Stimulated activated CD8-positive, alpha-beta memory T cell treated with anti-CD3 and anti-CD28 coated beads, Interleukin-7, amount 100 ng/mL, for 1 hour (primary cell): Measurements from ENCODE around the gene ARHGAP44.
"Not testable (repeated sequence)": the region's sequence is repeated elsewhere in the genome, so short reads cannot be mapped to it uniquely, and the experiment has no call there.

Experiments used
- DNase-seq, 2 donors: peaks; one replicate each; pipeline ENCODE4 v3.0.0-alpha.2; 2020; ENCODE audit warnings: low read depth in 2 of 2

Gene ARHGAP44

DNA sequence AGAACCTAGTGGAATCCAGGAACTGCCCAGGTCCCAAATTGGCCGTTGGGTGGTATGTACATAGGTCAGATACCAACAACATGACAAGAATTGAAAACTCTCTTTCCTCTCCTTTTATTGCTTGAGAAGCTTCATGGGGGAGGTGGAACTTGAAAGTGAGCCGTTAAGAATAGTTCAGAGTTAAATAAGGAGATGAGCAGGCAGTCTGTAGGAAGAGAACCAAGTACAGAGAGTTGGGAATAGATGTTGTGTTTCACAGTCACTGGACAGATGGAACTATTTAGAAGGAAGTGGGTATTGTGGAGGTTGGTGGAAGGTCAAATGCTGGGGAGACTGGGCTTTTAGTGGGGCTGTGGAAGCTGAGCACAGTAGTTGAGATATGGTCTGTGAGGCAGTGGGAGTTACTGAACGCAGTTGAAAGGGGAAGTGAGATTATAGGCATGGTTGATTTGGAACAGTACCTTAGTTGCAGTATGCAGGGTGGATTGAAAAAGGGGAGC lies 26.4 kb downstream of the ARHGAP44 start:
- DNase-seq: no peak

GRCh38 chr17:12821376-12821940 lies 32.2 kb downstream of the ARHGAP44 start:
- no peak for DNase-seq

GRCh38 chr17:12826431-12826830 lies 37.1 kb downstream of the ARHGAP44 start:
- no peak for DNase-seq

DNA sequence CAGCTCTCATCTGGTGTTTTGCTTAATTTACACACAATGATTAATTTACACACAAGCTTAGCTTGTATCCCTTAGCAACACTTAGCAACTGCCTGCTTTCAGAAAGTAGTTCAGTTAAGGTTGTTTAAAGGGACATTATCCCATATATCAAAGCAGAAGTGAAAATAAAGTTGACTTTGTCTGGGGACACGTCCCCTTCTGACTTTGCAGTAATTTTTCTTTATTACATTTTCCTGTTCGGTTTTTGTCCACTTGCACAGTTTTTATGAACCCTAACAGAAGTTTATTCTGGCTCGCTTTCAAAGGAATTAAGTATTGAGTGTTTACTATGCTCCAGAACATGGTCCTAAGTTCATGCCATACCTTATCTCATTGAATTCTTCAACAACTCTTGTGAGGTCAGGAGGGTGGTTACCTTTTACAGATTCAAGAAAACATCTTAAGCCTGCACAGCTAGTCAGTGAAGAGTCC lies 41.5 kb downstream of the ARHGAP44 start:
- DNase-seq: no peak

DNA sequence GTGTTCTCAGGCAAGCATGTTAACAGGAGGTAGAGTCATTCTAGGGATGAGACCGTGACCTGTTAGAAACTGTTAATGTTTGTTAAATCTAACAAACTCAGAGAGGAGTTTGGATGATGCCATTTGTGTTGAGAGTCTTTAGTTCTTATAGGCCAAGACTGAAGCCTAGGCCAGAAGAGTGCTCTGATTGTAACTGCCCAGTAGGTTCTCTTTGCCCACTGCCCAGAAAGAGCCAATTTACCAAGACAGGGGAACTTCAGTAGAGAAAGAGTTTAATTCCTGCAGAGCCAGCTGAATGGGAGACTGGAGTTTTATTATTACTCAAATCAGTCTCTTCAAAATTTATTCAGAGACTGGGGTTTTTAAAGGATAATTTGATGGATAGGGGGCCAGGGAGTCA lies 42.5 kb downstream of the ARHGAP44 start:
- no peak for DNase-seq

- DNase-seq: no peak
These were observed 49.7 kb downstream of the ARHGAP44 start for GRCh38 chr17:12839042-12839441.

GRCh38 chr17:12842936-12843335 lies 53.6 kb downstream of the ARHGAP44 start:
- DNase-seq: no peak

- no peak for DNase-seq
These were observed 61.7 kb downstream of the ARHGAP44 start for GRCh38 chr17:12850996-12851395.

DNA sequence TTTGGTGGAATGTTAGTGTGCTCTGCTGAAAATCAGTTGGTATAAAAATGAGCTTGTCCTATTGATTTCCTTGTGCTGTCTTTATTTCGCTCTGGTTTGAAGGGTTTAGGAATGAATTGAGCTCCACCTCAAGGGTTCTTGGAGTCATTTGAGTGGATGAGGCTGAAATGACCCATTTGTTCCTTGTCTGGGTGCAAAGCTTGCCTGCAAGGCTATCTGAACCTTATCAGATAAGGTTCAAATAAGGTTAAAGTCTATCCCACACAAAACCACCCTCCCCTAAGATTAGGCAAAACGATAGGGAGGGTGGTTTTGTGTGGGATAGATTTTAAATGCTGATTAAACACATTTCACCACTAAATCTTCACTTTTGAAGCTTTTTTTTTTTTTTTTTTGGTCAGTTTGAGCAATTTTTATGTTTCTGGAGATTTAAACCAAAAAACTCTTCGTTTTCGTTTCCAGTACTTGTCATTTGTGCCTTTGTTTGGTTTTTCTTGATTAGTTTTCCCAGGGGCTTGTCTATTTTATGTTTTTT lies 62.7 kb downstream of the ARHGAP44 start:
- DNase-seq: no peak

GRCh38 chr17:12853921-12854320 lies 64.6 kb downstream of the ARHGAP44 start:
- DNase-seq: no peak

DNA sequence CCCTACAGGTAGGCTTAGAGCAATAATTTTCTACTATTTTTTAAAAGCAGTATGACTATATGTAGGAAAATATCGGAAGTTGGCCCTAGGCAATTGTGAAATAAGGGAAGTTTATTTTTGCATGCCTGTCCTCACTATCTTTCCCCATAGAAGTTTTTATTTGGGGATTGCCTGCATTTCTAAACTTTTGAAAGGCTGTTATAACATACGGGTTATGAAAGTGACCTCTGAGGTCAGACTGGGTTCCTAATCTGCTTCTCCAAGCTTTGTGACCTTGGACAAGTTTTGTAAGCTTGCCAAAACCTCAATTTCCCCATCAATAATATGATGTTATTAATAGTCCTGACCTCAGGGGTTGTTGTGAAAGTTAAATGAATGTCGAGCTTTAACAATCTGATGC lies 67.1 kb downstream of the ARHGAP44 start:
- no peak for DNase-seq

DNA sequence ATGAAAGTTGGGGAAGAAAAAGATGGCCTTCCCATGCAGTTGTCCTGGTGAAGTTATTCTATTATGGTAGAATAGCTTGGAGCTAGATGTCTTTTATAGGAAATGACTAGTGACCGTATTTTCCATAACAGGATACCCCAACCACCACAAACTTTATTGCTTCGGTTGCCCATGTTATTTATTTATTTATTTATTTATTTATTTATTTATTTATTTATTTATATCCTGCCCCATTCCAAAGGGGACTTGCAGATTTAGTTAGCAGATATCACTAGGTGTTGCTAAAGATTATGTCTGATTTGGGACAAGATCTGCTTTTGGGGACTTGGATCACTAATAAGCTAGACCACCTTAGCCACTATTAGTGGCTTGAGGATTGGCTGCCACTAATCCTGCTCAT lies 68.3 kb downstream of the ARHGAP44 start:
- DNase-seq: no peak

DNA sequence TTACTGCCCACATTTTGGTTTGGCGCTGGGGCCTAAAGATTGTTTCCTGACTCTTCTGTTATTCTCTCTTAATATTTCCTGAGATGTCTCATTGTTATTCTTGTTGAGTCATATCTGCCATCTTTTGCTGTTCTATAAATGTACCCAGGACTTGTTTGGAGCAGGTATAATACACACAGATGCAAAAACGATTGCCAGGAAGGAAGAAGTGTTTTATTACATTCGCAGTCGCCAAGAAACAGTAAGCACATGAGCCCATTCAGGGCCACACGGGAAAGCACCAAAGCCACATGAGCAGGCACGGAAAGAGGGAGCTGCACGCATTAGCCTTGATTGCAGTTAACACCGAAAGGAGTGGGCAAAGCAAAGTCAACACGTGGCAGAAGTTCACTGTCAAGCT lies 70.2 kb downstream of the ARHGAP44 start:
- DNase-seq: no peak

DNA sequence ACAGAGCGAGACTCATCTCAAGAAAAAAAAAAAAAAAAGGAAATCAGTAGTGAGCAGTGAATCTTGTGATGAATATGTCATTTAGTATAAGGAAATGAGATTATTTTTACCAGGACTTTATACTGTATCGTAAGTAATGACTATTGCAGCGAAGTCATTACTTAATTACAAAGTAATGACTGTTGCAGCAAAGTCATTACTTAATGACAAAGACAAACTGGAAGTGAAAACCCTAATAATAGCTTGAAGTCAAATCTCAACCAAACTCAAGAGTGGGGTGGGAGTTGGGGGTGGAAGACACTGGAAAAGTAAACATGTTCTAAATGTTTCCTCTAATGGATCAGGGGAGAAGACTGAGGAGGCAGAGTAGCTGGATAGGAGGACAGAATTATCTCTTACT lies 76.5 kb downstream of the ARHGAP44 start:
- DNase-seq: no peak

- no peak for DNase-seq
These were observed 76.9 kb downstream of the ARHGAP44 start for GRCh38 chr17:12866244-12866643.

DNA sequence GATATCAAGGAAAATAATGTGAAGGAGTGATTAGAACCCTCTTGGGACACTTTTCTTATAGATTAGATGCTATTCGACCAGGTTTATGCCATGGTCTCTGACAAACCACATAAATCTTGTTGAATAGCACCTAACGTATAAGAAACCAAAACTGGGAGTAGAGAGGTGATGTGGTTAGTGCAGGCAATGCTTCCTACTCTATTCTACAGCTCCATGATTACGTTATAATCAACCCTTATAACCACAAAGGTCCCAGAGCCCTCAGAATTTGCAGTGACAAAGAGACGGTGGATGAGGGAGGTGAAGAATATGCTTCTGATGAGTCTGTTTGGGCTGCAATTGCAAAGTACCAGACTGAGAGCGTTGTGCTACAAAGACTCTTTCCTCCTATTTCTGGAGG lies 78.4 kb downstream of the ARHGAP44 start:
- no peak for DNase-seq

DNA sequence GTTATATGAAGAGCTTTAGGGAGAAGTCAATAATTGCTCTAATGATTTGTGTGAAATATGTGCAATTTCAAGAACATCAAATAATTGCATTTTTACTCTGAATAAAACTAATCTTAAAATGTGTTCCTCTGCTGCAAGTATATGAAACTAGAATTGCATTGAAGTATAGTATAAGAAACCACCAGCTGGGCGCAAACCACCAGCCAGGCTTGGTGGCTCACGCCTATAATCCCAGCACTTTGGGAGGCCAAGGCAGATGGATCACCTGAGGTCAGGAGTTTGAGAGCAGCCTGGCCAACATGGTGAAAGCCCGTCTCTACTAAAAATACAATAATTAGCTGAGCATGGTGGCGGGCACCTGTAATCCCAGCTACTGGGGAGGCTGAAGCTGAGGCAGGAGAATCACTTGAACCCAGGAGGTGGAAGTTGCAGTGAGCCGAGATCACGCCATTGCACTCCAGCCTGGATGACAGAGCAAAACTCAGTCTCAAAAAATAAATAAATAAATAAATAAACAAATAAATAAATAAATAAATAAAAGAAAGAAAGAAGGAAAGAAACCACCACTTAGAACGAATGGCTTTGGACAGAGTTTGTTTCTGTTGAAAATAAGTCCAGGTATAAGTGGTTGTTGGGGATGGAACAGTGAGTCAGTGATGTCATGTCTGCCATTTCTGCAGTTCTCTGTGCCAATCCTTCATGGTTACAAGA lies 84.3 kb downstream of the ARHGAP44 start:
- DNase-seq: not testable (repeated sequence)

GRCh38 chr17:12877953-12878669 lies 88.8 kb downstream of the ARHGAP44 start:
- no peak for DNase-seq

DNA sequence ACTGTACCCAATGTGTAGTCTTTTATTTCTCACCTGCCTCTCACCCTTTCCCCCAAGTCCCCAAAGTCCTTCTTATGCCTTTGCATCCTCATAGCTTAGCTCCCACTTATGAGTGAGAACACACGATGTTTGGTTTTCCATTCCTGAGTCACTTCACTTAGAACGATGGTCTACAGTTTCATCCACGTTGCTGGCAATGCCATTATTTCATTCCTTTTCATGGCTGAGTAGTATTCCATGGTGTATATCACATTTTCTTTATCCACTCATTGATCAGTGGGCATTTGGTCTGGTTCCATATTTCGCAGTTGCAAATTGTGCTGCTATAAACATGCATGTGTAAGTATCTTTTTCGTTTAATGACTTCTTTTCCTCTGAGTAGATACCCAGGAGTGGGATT lies 89.8 kb downstream of the ARHGAP44 start:
- not testable (repeated sequence) for DNase-seq

- DNase-seq: no peak
These were observed 94.2 kb downstream of the ARHGAP44 start for GRCh38 chr17:12883472-12883871.

DNA sequence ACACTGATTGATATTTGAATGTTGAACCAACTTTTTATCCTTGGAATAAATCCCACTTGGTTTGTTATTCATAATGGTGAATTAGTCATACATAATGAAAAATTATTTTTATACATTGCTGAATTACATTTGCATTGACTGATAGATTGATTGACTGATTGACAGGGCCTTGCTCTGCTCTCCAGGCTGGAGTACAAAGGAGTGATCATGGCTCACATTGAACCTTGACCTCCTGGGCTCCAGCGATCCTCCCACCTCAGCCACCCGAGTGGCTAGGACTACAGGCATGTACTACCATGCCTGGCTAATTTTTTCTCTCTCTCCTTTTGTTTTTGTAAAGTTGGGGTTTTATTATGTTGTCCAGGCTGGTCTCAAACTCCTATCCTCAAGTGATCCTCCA lies 97.8 kb downstream of the ARHGAP44 start:
- DNase-seq: no peak

DNA sequence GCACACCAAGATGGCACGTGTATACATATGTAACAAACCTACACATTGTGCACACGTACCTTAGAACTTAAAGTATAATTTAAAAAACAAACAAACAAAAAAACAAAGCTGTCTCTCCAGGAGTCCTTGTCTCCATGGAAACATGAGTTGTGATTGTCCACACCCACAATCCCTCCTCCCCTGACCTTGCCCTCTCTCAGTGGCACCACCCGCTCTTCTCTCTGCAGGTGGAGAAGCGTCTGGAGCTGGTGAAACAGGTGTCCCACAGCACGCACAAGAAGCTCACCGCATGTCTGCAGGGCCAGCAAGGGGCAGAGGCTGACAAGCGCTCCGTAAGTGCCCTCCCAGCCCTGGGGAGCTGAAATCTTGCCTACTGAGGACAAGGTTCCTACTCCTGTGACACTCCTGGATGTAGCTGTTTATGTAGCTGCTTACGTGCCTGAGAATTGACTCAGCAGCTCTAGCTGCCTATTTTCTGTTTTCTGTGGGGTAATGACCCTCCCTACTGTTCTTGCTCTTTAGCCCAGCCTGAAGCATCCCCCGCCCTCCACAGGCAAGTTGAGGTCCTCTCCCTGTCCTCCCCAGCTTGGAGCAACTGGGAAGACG lies 107.0 kb downstream of the ARHGAP44 start:
- DNase-seq: no peak
